ENCODE results near the gene PLXNA4.

PLXNA4 gene

DNA sequence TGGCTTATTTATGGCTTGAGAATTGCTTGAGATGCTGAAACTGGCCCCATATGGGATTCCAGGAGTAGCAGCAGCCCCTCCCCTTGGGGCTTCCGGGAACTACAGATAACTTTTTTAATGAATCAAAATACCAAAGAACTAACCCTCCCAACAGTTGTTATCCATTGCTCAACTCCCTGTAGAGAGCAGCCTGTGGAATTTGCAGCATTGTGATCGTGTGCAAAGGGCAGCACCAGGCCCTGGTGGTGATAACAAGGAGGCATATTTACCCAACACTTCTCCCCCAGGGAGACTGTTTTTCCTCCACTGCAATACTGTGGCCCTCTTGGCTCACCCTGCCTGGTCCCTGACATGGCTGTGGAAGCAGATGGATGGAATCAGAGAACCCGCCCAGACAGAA, 196.2 kb downstream of the PLXNA4 start:
- no peak for DNase-seq

DNA sequence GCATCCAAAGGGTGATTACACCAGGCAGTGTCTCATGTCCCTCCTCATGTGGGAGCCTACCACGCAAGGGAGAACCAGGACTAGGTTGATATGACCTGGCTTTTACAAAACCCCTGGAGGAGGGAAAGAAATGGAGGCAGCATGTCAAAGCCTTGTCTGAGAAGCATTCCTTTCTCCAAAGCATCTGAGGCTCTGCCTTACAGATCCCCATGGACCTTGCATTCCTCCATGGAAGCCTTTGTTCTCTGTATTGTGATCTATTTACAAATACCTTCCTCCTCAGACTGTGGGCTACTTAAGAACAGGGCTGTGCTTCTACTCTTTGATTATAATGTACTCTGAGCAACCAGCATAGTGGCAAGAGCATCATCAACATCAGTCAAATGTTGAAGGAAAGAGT, 197.0 kb downstream of the PLXNA4 start:
- no peak for DNase-seq

DNA sequence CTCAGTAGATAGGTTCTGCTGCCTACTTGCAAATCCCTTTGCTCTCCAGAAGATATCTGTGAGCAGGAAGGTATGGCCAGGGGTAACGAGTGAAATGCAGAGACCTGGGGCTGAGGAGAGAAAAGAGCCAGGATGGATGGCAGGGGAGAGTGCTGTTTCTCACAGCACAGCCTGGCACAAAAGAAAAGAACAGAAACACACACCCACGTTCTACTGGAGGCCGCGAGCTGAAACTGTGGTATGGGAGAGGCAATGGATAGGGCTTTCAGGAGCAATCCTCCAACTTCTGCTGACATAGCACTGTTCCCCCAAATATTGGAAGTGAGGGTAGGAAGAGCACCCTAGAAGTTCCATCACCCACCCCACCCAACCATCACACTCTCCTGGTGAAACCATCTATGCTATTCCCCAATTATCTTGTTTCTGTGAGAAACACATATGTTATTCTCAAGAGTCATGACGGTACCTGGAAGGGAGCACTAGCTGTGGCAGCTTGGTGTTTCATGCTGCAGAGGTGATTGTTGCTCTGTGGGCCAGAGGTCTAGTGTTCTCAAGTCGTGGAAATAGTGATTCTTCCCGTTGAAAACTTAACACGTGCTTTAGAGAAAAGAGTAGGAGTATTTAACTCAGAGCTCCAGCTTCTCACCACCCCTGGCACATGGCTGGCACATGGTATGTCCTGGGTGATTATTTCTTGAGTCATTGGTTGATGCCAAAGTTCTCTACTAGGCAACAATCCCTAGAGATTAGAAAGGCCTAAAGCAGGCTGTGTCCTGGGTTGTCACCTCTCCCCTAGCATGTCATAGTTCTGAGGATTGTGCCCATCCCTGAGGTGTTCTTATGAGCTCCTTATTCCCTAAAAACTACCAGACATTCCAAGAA, 198.3 kb downstream of the PLXNA4 start:
- DNase-seq: no peak

DNA sequence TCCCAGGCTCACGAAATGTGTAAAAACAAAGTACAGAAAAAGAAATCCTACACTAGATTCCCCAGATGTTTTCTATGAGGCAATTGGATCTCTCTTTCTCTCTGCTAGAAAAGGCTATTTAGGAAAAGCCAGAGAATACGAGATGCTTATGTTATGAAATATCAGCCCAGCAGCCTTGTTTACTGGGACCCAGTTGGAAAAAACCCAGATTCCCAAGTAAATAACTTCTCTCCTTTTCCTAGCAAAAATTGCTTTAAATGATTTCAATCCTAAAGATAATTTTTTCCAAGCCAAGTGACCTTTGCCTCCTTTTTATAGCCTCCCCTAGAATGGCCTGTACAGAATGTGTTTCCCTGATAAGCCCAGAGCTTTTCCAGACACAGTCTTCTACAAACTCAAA, 199.3 kb downstream of the PLXNA4 start:
- DNase-seq: no peak

DNA sequence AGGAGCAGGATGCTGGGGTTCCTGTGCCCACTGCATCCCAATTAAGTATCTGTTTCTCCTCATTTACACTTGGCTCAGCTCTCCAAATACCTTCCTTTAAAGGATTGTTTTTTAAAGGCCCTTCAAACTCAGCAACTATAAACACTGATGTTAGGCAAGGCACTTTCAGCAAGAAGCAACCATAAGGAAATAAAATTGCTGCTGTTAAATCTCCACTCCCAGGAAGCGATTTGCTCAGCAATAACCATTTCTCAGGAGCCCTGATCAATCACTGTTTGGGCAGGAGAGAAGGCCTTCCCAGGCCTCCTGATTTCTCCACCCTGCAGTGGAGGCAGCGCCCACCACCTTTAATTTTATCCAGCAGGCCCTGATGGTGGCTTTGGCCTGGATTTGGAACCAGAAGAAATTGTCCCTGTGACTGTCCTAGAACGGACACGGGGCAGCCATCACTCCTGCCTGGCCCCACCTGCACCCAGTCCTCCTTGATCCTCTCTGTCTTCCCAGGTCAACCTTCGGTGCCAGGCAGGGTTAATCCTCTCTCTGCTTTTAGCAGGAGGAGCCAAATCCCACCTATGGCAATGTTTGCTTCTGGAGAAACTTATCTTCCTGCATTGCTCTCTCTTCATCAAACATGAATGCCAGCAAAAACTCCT, 199.8 kb downstream of the PLXNA4 start:
- DNase-seq: no peak

DNA sequence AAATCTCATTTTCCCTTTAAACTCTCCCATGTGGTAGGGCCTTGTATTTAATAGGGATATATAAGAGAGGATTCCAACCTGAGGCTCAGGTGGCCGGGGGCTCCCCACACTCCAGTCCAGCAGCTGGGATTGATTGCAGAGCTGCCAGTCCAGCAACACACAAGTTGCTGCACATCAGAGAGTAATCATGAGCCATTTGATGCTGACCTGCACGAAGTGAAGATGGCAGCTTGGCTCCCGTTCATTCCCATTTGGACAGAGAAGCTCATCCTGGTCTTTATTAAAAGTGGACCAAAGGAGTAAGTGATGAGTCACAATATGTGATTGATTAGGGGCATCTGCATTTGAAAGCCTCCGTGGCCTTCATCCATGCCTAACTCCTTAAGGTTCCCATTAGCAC, 202.4 kb downstream of the PLXNA4 start:
- no peak for DNase-seq

DNA sequence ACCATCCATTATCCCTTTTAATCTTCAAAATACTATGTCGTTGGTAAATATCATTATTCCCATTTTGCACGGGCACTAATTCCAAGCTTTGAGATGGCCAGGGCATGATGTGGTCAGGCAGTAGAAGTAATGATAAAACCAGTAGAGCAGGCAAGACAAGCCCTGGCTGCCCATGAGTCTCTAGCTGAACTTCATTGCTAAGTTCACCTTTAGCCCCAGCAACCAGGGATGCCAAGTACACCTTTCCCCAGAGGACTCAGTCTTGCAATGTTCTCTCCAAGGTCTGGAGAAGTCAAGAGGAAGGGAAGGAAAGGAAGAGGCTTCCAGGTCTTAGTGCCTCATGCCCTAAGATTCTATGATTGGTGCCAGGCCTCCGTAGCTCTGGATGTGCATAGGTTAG, 203.2 kb downstream of the PLXNA4 start:
- no peak for DNase-seq

DNA sequence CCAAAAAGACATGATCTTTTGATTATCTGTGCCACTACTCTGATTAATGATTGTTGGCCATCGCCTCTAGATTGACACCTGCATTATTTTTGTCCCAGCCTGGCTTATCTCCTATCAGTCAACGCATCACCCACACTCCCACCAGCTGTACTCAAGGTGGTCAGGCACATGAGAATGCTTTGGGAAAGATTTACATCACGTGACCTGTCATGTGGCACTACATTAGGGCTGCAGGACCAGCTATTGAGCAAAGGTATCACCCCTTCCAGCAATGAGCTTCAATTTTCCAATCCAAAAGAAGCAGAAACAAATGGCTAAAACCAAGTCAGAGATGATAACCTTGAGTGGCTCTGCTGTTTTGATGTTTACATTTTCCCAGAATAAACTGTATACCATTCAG, 204.3 kb downstream of the PLXNA4 start:
- no peak for DNase-seq

DNA sequence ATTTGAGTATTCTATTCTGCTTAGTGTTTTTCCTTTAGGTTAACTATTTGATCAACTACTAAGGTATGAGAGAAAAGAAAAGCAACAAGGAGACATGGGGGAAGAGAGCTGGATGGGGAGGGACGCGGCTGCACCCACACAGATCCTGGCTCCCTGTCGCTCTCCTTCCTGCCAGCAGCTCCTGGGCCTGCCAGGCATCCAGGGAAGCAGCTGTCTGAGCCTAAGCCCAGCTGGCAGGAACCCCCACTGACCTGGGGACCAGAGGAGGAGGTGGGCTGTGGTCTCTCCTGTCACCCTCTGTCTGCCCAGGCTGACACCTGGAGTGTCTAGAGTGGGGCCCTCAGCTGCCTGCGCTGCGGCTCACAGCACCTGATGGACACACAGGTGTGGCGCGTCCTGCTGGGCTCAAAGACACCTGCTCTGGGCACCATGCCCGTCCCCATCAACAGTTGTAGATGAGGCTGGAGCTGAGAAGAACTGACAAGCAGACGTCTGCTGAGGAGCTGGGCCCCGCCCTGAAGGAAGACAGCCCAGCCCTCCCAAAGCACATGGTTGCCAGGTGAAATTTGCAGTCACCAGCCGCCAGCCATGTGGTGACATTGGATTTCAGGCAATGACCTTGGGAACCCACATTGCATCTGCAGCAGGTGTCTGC, 207.9 kb downstream of the PLXNA4 start:
- DNase-seq: no peak

DNA sequence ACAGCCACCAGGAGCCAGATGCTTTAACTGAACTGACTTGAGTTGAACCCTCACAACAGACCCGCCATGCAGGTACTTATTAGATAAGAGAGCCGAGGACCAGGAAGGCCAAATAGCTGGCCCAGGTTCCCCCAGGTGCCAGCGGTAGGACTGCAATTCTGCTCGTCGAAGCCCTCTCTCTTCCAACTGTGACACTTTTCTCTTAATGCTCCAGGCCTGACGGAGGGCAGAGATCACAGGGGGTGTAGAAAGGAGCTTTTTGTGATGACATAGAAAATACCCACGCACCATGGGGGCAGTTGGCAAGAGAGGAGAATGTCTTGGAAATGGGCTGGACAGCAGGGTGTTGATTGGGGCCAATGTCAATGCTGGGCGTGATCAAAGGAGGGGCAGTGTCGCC, 208.5 kb downstream of the PLXNA4 start:
- DNase-seq: no peak

DNA sequence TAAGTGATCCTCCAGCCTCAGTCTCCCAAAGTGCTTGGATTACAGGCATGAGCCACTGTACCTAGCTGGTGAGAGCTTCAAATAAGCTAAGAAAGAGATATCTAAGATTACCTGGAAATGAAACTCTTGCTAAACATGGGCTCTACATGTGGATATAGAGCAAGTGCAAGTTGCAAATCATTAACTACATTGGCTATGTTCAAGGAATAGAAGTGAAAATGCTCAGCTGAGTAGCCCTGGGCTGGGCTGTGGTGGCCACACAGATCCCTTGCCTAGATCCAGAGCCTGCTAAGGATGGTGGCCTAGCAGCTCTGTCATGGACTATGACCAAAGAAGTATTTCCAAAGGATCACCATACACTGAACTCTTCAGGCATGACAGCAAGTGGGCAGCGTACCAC, 209.3 kb downstream of the PLXNA4 start:
- DNase-seq: no peak

DNA sequence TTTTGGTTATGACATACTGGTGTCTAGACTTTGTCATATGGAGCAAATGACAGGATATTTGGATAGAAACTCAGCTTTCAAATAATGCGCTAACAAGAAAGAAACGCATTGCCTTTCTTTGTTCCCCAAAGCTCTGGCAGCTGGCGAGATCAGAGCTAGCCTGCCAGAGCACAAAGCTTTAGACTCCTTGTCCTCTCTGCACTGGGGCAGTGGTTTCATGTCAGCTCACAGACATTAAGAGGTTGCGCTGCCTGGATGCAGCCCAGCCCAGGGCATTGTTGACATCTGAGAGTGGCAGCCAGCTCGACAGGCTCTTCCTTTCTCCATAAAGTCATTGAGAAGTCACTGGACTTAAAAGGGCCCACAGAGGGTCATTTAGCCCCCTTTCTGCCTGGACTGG, 212.0 kb downstream of the PLXNA4 start:
- no peak for DNase-seq

DNA sequence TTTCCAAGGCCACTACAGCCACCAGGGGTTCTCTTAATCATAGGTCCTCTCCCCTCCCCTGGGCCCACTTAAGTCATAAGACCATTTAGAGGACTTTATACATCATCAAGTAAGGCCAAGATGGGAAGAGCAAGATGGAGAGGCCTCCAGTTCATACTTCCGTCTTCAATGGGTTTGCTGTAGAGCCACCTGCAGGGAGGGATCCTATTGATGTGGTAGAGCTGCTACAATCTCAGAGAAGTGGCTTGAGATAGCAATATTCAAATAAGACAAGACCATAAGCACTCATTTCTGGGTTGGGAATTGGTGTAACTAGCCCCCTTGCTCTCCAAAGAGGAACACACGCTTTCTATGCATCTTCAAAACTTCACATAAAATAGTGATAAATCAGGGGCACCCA, 214.2 kb downstream of the PLXNA4 start:
- DNase-seq: no peak

DNA sequence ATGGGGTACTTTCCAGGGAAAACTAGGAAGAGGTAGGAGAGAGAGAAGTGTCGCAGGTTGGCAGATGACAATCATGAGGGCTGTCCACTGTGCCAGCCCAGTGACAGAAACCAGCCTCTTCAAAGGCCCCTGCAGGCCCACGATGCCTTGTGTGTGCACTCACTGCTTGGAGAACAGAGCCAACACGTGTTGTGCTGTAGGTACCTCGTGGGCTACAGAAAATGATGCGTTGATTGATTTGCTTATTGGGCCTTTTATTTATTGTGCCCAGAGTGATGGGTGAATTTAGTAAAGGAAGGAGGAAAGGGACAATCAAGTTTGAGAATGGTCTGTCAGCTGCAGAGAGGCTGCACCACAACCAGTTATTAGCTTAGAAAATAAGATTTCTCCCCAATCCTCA, 215.1 kb downstream of the PLXNA4 start:
- DNase-seq: no peak

DNA sequence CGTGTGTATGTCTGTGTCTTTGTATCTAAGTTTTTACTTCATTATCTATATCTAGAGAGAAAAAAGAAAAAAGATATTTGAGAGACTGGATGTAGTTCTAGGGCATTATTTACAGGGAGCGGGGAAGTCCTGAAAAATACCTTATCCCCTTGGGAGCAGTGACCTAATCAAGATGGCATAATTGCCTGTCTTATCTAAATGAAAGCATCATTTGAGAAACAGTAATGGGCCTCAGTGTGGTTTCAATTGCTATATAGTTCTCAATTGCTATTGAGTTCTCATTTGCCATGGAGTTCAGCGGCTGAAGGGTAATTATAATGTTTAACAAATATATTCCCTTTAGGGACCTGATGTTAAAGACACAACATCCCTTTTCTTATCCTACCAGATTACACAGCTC, 216.5 kb downstream of the PLXNA4 start:
- no peak for DNase-seq

DNA sequence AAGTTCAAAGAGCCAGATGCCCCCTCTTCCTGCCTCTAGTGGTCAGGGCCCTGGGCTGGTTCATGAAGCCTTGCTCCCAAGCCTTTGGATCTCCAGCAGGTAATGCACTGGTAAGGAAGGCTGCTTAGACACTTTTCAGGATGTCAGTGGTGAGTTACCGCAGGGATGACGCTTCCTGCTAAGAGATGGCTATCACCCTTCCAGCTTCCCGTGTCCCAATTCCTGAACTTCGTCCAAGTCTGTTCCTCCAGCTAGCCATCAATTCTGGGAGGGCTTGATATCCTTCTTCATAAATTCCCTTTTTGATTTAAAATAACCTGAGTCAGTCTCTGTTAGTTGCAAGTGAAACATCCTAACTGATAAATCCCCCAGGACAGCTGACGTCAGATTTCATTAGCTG, 221.2 kb downstream of the PLXNA4 start:
- DNase-seq: no peak

DNA sequence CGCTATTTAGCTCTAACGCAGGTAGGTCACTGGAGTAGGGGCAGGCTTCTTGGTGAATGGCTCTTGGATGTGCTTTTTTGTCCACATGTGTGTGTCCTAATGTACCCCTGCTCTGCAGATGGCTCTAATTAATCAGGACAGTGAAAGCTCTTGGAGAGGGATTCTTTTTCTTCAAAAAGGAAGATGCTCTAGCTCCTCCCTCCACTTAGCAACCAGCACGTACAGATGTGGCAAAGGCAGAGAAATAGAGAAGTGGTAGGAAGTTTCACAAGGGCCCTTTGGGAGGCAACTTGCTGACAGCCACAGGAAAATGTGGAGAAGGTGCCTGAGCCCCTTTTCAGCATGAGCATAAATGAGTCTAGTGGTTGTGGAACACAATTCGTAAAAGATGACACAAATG, 221.7 kb downstream of the PLXNA4 start:
- DNase-seq: no peak

DNA sequence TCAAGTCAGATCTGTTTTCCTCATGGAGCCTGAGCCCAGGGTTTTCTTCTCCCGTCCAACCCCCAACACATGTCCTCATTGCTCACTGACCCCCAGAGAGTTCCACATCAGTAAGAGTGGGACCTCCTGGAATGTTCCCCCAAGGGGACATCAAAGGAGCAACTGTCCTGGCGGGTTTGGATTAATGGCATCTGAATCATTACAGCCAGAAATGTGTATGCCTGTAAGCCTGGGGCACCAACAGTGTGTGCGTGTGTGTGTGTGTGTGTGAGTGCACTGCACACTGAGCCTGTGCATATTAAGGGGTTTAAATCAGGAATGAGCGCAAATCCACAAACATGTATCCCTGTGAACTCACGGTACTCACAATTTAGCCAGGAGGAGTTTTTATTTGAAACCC, 222.3 kb downstream of the PLXNA4 start:
- no peak for DNase-seq

DNA sequence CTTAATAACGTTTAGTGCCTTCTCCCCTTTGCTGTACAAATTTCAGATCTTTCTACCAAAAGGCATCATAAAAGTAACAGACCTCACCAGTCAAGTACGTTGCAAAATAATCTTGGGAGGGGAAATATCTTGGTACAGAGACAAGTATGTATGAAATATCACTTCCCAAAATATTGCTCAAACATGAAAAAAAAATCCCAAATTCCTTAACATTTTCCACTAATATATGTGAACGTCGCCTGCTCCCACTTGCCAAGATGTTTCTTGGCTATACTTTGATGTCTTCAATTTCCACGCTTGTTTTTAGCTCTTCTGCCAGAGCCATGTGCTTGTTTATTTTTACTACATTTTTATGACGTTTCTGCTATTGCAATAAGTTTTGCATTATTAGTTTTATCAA, 223.5 kb downstream of the PLXNA4 start:
- DNase-seq: no peak

DNA sequence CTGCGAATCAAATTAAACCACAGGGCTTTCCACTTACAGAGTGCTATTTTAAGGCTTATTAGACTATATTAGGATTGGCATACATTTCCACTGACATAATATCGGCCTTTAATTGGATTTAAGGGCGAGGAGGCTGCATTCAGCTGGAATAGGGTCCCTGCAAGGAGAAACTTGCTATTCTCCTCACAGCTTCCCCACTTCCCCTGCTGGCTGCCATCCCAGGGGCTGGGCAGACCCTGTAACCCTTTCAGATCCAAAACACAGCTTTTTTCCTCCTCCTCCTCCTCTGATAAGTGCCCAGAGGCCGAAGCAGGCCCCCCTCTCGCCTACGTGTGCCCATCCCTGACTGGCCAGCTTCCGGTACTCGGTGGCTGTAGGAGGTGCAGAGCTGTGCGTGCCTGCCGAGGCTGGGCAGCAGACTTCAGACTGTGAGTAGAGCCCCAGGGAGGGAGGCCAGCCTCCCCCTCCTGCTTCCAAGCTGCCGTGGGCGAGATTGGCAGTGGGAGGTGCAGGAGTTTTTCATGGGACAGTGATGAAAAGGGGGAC, 224.2 kb downstream of the PLXNA4 start:
- DNase-seq: no peak

DNA sequence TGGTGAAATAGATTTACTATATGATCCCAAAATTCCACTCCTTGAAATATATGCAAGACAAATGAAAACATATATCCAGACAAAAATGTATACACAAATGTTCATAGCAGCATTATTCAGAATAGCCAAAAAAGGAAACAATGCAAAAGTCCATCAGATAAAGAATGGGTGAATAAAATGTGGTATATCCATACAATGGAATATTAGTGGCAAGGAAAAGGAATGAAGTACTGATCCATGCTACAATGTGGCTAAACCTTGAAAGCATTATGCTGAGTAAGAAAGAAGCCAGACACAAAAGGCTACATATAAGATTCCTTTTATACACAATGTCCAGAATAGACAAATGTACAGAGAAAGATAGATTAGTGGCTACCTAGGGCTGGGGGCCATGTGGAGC, 225.5 kb downstream of the PLXNA4 start:
- DNase-seq: no peak

DNA sequence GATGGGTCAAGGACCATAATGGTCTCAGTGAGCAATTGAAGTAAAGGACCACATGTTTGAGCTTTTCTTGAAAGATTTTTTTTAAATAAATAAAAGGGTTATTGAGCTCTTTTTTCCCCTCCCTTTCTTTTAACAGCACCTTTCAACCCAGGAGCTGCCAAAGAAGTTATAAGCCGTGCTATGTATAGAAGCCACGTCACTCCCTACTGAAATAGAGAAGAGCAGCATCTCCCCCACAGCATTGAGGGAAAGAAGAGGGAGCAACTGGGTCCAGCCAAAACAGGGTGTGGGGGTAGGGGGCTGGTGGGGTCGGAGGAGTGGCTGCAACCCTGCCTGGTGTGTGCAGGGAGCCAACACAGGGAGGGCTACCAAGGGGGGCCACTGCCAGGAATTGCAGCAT, 227.2 kb downstream of the PLXNA4 start:
- no peak for DNase-seq

DNA sequence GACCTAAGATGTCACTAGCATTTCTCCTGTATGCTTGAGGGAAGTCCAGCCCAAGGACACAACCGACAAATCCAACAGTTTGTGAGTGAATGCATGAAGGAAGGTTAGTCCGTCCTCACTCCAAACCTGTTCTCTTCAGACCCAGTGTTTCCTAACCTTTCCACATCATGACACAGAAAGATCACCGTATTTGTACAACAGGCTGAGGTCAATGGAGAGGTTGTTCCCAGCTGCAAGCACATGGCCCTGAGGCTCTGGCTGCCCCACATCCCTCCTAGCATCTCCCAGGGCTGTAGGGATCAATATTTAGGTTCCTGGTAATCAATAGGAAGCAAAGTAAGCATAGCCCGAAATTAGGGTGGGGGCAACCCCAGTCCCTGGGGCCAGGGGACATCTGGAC, 227.9 kb downstream of the PLXNA4 start:
- DNase-seq: no peak

DNA sequence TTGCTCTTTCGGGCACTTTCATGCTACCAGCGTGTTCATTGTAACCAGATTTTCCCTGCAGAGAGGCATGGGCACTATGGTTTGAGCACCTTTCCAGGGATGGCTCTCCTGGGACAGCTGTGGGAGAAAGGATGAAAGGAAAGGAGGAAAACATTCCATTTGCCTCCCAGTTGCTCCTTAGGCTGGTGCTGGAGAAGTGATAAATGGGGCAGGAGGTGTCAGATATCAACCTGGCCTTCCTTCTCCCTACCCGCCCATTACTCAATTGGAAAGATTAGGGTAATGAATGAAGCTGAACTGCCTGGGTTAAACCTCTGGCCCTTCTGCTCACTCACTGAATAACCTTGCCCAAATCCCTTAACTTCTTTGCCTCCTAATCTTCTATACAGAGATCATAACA, 228.4 kb downstream of the PLXNA4 start:
- DNase-seq: no peak

All from T-helper 1 cell (primary cell).